Measurements from ENCODE around the gene GALNT17.

GALNT17 gene

DNA sequence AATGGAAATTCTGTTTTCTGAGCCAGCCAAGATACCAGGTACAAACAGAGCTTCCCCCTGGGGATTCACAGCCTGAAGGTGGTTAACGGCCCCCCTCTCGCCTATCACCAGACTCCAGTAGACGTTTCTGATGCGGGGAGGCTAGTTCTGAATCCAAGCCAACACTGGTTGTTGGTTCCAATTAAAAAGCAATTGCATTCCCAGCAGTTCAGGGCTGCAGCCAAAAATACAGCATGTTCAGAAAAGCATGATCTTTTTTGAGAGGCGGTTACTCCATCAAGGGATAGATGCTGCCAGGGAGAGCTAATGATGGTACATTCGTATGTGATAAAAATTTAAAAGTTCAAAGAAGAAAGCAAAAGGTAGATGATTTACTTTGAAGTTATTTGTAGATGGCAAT is 481.0 kb downstream of the GALNT17 start:
- Histone ChIP-seq H3K9me3 (ENCODE audit: insufficient read depth, low read length) (no peaks in the 10 kb centered on the region), H3K4me3 (ENCODE audit: insufficient read length, low read depth) (no peak overlapping the region), H3K4me1 (ENCODE audit: insufficient read depth, insufficient read length) (no peaks in the 10 kb centered on the region), H3K9ac (ENCODE audit: insufficient read length, low read depth) (no peak overlapping the region), H3K27me3 (ENCODE audit: insufficient read depth, insufficient read length) (no peaks in the 10 kb centered on the region), H3K36me3 (ENCODE audit: insufficient read depth, insufficient read length, low read length) (no peaks in the 10 kb centered on the region)
- no peak for DNase-seq (ENCODE audit: low read depth, low spot score)
- no peak for TF ChIP-seq ZNF274 (IDR thresholded peaks at IDR 0.05; ENCODE audit: low read depth, low read length)
- TF ChIP-seq YY1 (IDR thresholded peaks at IDR 0.05; ENCODE audit: insufficient read depth, insufficient read length), result no peak
- no peak for TF ChIP-seq SUZ12 (IDR thresholded peaks at IDR 0.05; ENCODE audit: extremely low read depth, insufficient read depth, insufficient read length)

DNA sequence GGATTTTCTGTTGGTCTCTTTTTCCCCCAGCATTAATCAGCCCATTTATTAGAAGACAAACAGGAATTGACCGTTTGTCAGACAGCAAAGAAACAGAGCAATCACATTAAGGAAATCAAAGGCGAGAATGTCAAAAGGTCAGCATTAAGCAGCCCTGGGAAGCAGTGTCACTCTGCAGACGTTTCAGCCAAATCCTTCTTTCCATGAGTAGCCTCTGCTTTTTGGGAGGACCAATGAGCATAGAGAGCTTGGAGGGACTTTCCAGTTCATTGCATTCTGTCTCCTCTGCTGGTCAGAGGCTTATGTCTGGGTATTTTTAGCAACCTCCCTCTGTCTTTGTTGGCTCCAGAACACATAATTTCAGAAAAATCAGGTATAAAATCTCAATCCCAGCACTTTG is 481.4 kb downstream of the GALNT17 start:
- H3K27me3 ChIP-seq (ENCODE audit: insufficient read depth, insufficient read length), result no peaks in the 10 kb centered on the region
- no peak for DNase-seq (ENCODE audit: low read depth, low spot score)
- no peaks in the 10 kb centered on the region for H3K9me3 ChIP-seq (ENCODE audit: insufficient read depth, low read length)
- no peaks in the 10 kb centered on the region for H3K36me3 ChIP-seq (ENCODE audit: insufficient read depth, insufficient read length, low read length)
- H3K4me1 ChIP-seq (ENCODE audit: insufficient read depth, insufficient read length), result no peaks in the 10 kb centered on the region
- no peak overlapping the region for H3K4me3 ChIP-seq (ENCODE audit: insufficient read length, low read depth)
- no peak overlapping the region for H3K9ac ChIP-seq (ENCODE audit: insufficient read length, low read depth)
- no peak for TF ChIP-seq YY1 (IDR thresholded peaks at IDR 0.05; ENCODE audit: insufficient read depth, insufficient read length)

DNA sequence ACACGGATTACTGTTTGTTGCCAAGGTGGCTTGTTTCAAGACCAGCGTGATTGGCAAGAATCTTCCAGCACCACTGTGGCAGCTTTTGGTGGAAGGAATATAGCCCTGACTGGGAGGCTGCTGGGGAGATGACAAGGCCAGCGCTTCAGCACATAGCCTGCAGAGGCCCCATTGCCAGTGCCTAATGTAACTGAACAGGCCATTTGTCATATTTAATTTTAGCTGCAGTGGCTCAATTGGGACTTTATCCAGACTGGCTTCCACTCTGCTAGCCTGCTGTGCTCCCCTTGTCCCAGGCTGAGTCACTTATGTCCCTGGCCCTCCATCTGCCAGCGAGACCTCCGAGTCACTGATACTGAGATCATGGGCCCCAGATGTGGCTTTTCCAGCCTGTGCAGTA is 483.1 kb downstream of the GALNT17 start:
- TF ChIP-seq SUZ12 (IDR thresholded peaks at IDR 0.05; ENCODE audit: extremely low read depth, insufficient read depth, insufficient read length), result no peak
- TF ChIP-seq YY1 (IDR thresholded peaks at IDR 0.05; ENCODE audit: insufficient read depth, insufficient read length), result no peak
- no peak for TF ChIP-seq ZNF274 (IDR thresholded peaks at IDR 0.05; ENCODE audit: low read depth, low read length)
- H3K36me3 ChIP-seq (ENCODE audit: insufficient read depth, insufficient read length, low read length), result no peaks in the 10 kb centered on the region

DNA sequence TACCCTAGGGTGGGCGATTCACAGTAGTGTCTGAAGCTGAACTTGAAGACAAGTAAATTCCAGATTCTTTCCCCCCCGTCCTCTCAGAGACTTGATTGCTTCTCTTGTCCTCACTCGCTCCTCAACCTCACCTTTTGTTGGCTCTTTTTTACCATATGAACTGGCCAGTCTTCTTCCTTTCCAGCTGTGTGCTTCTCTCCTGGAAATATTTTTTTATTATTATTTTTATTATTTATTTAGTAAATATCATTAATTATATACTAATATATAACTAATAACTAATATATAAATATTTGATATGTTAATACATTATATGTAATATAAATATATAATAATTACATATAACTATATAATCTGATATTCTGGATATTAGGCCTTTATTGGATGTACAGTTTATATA is 484.3 kb downstream of the GALNT17 start:
- H3K9me3 ChIP-seq (ENCODE audit: insufficient read depth, low read length), result no peaks in the 10 kb centered on the region
- no peaks in the 10 kb centered on the region for H3K27me3 ChIP-seq (ENCODE audit: insufficient read depth, insufficient read length)
- H3K4me1 ChIP-seq (ENCODE audit: insufficient read depth, insufficient read length), result no peaks in the 10 kb centered on the region
- H3K9ac ChIP-seq (ENCODE audit: insufficient read length, low read depth), result no peak overlapping the region
- DNase-seq (ENCODE audit: low read depth, low spot score), result no peak
- H3K36me3 ChIP-seq (ENCODE audit: insufficient read depth, insufficient read length, low read length), result no peaks in the 10 kb centered on the region
- no peak overlapping the region for H3K4me3 ChIP-seq (ENCODE audit: insufficient read length, low read depth)
- TF ChIP-seq SUZ12 (IDR thresholded peaks at IDR 0.05; ENCODE audit: extremely low read depth, insufficient read depth, insufficient read length), result no peak
- TF ChIP-seq ZNF274 (IDR thresholded peaks at IDR 0.05; ENCODE audit: low read depth, low read length), result no peak
- no peak for TF ChIP-seq YY1 (IDR thresholded peaks at IDR 0.05; ENCODE audit: insufficient read depth, insufficient read length)

More for the DNA sequence above, 483.1 kb downstream of the GALNT17 start:
- H3K9ac ChIP-seq (ENCODE audit: insufficient read length, low read depth), result no peak overlapping the region
- DNase-seq (ENCODE audit: low read depth, low spot score), result no peak
- no peaks in the 10 kb centered on the region for H3K4me1 ChIP-seq (ENCODE audit: insufficient read depth, insufficient read length)
- no peaks in the 10 kb centered on the region for H3K9me3 ChIP-seq (ENCODE audit: insufficient read depth, low read length)
- H3K4me3 ChIP-seq (ENCODE audit: insufficient read length, low read depth), result no peak overlapping the region
- H3K27me3 ChIP-seq (ENCODE audit: insufficient read depth, insufficient read length), result no peaks in the 10 kb centered on the region

DNA sequence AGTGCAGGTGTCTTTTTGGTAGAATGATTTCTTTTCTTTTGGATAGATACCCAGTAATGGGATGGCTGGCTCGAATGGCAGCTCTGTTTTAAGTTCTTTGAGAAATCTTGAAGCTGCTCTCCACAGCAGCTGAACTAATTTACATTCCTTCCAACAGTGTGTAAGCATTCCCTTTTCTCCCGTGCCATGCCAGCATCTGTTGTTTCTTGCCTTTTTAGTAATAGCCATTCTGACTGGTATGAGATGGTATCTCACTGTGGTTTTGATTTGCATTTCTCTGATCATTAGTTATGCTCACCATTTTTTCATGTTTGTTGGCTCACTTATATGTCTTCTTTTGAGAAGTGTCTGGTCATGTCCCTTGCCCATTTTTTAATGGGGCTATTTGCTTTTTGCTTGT is 486.3 kb downstream of the GALNT17 start:
- H3K9me3 ChIP-seq (ENCODE audit: insufficient read depth, low read length), result no peaks in the 10 kb centered on the region
- H3K27me3 ChIP-seq (ENCODE audit: insufficient read depth, insufficient read length), result no peaks in the 10 kb centered on the region
- DNase-seq (ENCODE audit: low read depth, low spot score), result no peak
- TF ChIP-seq YY1 (IDR thresholded peaks at IDR 0.05; ENCODE audit: insufficient read depth, insufficient read length), result no peak
- no peak for TF ChIP-seq ZNF274 (IDR thresholded peaks at IDR 0.05; ENCODE audit: low read depth, low read length)
- no peak for TF ChIP-seq SUZ12 (IDR thresholded peaks at IDR 0.05; ENCODE audit: extremely low read depth, insufficient read depth, insufficient read length)
- no peak overlapping the region for H3K4me3 ChIP-seq (ENCODE audit: insufficient read length, low read depth)
- H3K4me1 ChIP-seq (ENCODE audit: insufficient read depth, insufficient read length), result no peaks in the 10 kb centered on the region
- H3K9ac ChIP-seq (ENCODE audit: insufficient read length, low read depth), result no peak overlapping the region
- H3K36me3 ChIP-seq (ENCODE audit: insufficient read depth, insufficient read length, low read length), result no peaks in the 10 kb centered on the region

DNA sequence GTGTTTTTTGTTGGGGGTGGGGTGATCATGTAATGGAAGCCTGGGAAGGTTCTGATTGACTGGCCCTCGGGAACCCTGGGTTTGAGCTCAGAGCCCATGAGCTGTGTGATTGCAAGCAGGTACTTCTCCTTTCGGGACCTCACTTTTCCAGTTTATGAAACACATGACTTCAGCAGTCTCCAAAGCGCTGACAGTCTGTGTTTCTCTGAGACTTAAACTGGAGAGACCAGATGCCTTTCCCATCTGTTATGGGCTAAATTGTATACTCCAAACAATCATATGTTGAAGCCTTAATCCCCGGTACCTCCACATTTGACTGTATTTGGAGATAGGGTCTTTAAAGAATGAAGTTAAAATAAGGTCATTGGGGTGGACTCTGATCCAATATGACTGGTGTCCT is 493.6 kb downstream of the GALNT17 start:
- H3K27me3 ChIP-seq (ENCODE audit: insufficient read depth, insufficient read length), result no peaks in the 10 kb centered on the region
- H3K4me1 ChIP-seq (ENCODE audit: insufficient read depth, insufficient read length), result no peaks in the 10 kb centered on the region
- no peaks in the 10 kb centered on the region for H3K36me3 ChIP-seq (ENCODE audit: insufficient read depth, insufficient read length, low read length)
- H3K4me3 ChIP-seq (ENCODE audit: insufficient read length, low read depth), result no peak overlapping the region
- no peak overlapping the region for H3K9ac ChIP-seq (ENCODE audit: insufficient read length, low read depth)
- DNase-seq (ENCODE audit: low read depth, low spot score), result no peak
- H3K9me3 ChIP-seq (ENCODE audit: insufficient read depth, low read length), result no peaks in the 10 kb centered on the region
- no peak for TF ChIP-seq SUZ12 (IDR thresholded peaks at IDR 0.05; ENCODE audit: extremely low read depth, insufficient read depth, insufficient read length)
- TF ChIP-seq YY1 (IDR thresholded peaks at IDR 0.05; ENCODE audit: insufficient read depth, insufficient read length), result no peak
- no peak for TF ChIP-seq ZNF274 (IDR thresholded peaks at IDR 0.05; ENCODE audit: low read depth, low read length)

DNA sequence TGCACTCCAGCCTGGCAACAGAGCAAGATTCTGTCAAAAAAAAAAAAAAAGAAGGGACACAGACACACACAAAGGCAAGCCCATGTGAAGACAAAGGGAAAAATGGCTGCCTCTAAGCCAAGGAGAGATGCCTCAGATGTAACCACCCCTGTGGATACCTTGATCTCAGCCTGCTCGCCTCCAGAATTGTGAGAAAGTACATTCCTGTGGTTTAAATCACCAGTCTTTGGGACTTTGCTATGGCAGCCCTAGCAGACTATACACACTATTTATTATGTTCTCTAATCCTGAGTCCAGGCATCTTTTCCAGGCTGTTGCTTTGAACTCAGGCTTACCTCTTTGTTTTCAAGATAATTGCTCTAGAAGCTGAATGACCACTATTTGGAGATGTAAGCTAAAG is 494.3 kb downstream of the GALNT17 start:
- H3K4me3 ChIP-seq (ENCODE audit: insufficient read length, low read depth), result no peak overlapping the region
- H3K9me3 ChIP-seq (ENCODE audit: insufficient read depth, low read length), result no peaks in the 10 kb centered on the region
- no peak for DNase-seq (ENCODE audit: low read depth, low spot score)
- no peaks in the 10 kb centered on the region for H3K36me3 ChIP-seq (ENCODE audit: insufficient read depth, insufficient read length, low read length)
- no peaks in the 10 kb centered on the region for H3K4me1 ChIP-seq (ENCODE audit: insufficient read depth, insufficient read length)
- TF ChIP-seq SUZ12 (IDR thresholded peaks at IDR 0.05; ENCODE audit: extremely low read depth, insufficient read depth, insufficient read length) (no peak), ZNF274 (IDR thresholded peaks at IDR 0.05; ENCODE audit: low read depth, low read length) (no peak), YY1 (IDR thresholded peaks at IDR 0.05; ENCODE audit: insufficient read depth, insufficient read length) (no peak)
- no peak overlapping the region for H3K9ac ChIP-seq (ENCODE audit: insufficient read length, low read depth)
- H3K27me3 ChIP-seq (ENCODE audit: insufficient read depth, insufficient read length), result no peaks in the 10 kb centered on the region

DNA sequence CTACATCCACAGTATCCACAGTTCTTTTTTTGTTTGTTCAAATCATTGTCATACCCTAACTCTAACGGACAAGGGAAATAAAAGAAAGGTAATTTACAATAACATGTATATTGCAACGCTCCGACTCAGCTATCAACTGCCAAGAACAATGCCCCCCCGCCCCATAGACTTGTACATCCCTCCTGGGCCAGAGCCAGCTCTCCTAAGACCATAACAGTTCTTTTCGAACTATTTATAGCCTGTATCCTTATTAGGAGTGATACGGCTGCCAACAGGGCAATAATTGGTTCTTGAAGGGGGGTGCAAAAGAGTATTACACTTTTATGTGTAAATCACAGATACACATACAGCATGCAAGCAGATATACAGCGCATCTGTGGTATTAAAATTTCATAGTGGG is 495.7 kb downstream of the GALNT17 start:
- Histone ChIP-seq H3K9ac (ENCODE audit: insufficient read length, low read depth) (no peak overlapping the region), H3K4me3 (ENCODE audit: insufficient read length, low read depth) (no peak overlapping the region), H3K27me3 (ENCODE audit: insufficient read depth, insufficient read length) (no peaks in the 10 kb centered on the region), H3K9me3 (ENCODE audit: insufficient read depth, low read length) (no peaks in the 10 kb centered on the region), H3K36me3 (ENCODE audit: insufficient read depth, insufficient read length, low read length) (no peaks in the 10 kb centered on the region), H3K4me1 (ENCODE audit: insufficient read depth, insufficient read length) (no peaks in the 10 kb centered on the region)
- DNase-seq (ENCODE audit: low read depth, low spot score), result no peak
- TF ChIP-seq YY1 (IDR thresholded peaks at IDR 0.05; ENCODE audit: insufficient read depth, insufficient read length) (no peak), ZNF274 (IDR thresholded peaks at IDR 0.05; ENCODE audit: low read depth, low read length) (no peak), SUZ12 (IDR thresholded peaks at IDR 0.05; ENCODE audit: extremely low read depth, insufficient read depth, insufficient read length) (no peak)
